ENCODE measurements around the gene KLHL3. TPM values are rescaled to one million over a fixed set of nuclear protein-coding genes. Genes with fewer than 3 reads are reported as not detected.

KLHL3 gene
- total RNA-seq, 1 donor from 2014 or later, result 6.7 TPM

DNA sequence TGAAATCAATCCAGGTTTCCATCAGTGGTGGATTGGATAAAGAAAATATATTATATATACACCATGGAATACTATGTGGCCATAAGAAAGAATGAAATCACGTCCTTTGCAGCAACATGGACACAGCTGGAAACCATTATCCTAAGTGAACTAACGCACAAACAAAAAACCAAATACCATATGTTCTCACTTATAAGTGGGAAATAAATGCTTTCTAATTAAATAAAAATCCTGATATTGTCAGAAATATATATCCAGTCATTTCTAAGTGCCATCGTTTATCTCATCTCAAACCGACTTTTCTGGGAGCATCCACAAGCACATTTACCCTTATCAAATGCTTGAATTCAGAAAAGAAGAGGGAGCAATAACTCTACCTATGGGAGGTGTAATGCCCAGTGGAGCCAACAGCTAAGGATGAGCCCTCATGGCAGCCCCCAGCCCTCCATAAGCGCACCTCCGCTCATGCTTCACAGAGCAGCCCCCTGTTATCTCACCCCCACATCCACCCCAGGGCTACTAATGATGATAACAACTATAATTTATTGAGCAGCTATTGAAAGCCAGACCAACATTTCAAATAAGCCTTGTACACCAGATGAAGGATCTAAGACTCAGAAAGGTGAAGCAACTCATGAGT lies 135.0 kb downstream of the KLHL3 start:
- Histone ChIP-seq H3K27me3 (ENCODE audit: low read depth) (peaks cover 11% of the 10 kb centered on the region), H3K9me3 (no peaks in the 10 kb centered on the region), H3K27ac (no peak overlapping the region), H3K4me1 (no peaks in the 10 kb centered on the region), H3K4me3 (no peak overlapping the region), H3K36me3 (no peaks in the 10 kb centered on the region)
- DNase-seq (no peak), ATAC-seq (no peak)
- intact Hi-C loops (cut with DNase I), result no loop called here
- TF ChIP-seq, protein P1, sequence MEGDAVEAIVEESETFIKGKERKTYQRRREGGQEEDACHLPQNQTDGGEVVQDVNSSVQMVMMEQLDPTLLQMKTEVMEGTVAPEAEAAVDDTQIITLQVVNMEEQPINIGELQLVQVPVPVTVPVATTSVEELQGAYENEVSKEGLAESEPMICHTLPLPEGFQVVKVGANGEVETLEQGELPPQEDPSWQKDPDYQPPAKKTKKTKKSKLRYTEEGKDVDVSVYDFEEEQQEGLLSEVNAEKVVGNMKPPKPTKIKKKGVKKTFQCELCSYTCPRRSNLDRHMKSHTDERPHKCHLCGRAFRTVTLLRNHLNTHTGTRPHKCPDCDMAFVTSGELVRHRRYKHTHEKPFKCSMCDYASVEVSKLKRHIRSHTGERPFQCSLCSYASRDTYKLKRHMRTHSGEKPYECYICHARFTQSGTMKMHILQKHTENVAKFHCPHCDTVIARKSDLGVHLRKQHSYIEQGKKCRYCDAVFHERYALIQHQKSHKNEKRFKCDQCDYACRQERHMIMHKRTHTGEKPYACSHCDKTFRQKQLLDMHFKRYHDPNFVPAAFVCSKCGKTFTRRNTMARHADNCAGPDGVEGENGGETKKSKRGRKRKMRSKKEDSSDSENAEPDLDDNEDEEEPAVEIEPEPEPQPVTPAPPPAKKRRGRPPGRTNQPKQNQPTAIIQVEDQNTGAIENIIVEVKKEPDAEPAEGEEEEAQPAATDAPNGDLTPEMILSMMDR (IDR thresholded peaks at IDR 0.05), result no peak

DNA sequence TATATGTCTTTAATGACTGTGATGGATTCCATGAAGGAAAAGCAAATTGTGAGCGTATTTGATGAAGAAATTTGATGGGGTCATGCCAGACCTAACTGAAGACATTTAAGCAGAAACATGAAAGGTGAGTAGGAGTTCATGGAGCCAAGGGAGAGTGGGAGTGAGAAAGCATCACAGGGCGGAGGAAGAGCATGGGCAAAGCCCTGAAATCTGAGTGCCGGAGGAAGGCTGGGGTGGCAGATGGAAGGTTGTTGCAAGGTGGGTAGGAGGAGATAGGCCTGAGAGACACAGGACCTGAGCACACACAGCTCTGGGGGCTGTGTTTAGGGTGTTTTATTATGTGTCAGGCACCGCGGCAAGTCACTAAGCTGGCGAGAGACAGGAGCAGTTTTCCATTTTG lies 136.4 kb downstream of the KLHL3 start:
- Histone ChIP-seq H3K4me1 (no peaks in the 10 kb centered on the region), H3K36me3 (no peaks in the 10 kb centered on the region), H3K27ac (no peak overlapping the region), H3K27me3 (ENCODE audit: low read depth) (peaks cover 11% of the 10 kb centered on the region), H3K9me3 (no peaks in the 10 kb centered on the region), H3K4me3 (no peak overlapping the region)
- DNase-seq, result no peak
- intact Hi-C loops (cut with DNase I), result no loop called here
- TF ChIP-seq, protein P1 (IDR thresholded peaks at IDR 0.05), result no peak
- ATAC-seq, result no peak

DNA sequence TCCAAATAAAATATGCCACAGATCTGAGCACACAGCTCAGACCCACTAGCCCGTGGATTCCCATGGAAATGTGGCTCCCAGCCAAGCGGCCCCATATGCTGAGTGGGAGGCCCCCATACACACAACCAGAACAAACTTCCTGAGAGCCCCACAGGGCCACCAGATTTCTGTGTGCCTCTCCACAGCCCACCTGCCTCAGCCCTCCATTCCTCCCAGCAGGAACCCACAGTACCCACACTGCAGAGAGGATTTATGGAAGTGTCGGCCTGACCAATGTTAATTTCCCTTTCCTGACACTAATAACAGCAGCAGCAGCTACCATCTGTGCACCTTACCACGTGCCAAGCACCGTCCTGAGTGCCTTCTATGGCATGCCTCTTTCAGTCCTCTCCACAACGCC lies 137.5 kb downstream of the KLHL3 start:
- no peaks in the 10 kb centered on the region for H3K9me3 ChIP-seq
- TF ChIP-seq, protein P1 (IDR thresholded peaks at IDR 0.05), result no peak
- no peak overlapping the region for H3K4me3 ChIP-seq
- no peaks in the 10 kb centered on the region for H3K4me1 ChIP-seq
- H3K27me3 ChIP-seq (ENCODE audit: low read depth), result peaks cover 11% of the 10 kb centered on the region
- ATAC-seq (no peak), DNase-seq (no peak)
- H3K36me3 ChIP-seq, result no peaks in the 10 kb centered on the region
- intact Hi-C loops (cut with DNase I), result no loop called here
- H3K27ac ChIP-seq, result no peak overlapping the region

DNA sequence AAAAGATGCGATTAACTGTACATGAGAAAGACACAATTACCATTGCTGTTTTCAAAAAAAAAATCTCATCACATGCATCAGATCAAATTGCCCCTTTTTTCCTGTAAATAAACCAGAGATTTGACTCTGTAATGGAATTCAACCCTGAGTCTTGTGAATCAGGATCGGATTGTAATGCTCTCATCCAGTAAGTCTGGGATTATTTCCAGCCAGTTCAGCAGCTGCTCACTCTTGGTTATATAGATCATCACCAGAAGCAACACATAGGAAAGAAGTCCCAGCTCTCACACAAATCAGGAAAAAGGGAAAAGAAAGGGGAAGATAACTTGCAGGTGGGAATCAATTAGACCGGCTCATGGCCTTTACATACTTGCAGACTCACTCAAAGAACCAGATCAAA lies 138.9 kb downstream of the KLHL3 start:
- no peaks in the 10 kb centered on the region for H3K36me3 ChIP-seq
- DNase-seq, result no peak
- peaks cover 11% of the 10 kb centered on the region for H3K27me3 ChIP-seq (ENCODE audit: low read depth)
- ATAC-seq, result no peak
- no peak overlapping the region for H3K27ac ChIP-seq
- no peak overlapping the region for H3K4me3 ChIP-seq
- peaks cover 6% of the 10 kb centered on the region for H3K9me3 ChIP-seq
- H3K4me1 ChIP-seq, result no peaks in the 10 kb centered on the region
- intact Hi-C loops (cut with DNase I), result no loop called here
- TF ChIP-seq, protein P1 (IDR thresholded peaks at IDR 0.05), result no peak

DNA sequence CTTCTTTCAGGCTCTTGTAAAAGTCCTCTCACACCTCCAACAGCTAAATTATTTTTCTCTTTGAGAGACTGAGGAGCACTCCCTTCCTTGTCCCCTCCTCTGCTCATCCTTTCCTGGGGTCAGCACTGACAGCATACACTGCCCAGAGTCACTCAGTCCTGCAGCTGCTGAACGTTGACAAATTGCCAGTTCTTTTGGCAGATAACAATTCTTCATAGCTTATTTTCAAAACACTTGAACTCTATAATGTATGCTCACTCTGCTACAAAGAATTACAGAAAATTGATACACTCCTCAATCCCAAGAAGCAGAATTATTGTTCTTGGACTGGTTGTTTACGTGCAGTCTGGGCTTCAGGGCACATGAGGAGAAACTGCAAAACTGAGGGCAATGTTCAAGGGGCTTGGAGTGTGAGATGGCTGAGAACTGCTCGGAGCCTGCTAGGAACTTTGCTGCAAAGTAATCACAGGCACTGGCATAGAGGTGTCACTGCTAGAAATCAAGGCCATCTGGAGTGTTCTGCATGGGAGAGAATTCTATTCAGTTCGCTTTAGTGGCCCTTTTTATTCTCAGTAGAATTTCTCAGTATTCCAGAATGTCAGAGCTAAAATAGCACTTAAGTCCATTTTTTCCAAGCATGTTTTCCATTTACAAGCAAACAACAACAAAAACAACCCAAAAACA lies 140.4 kb downstream of the KLHL3 start:
- Histone ChIP-seq H3K27ac (no peak overlapping the region), H3K27me3 (ENCODE audit: low read depth) (peaks cover 11% of the 10 kb centered on the region), H3K9me3 (peaks cover 10% of the 10 kb centered on the region), H3K4me1 (no peaks in the 10 kb centered on the region), H3K36me3 (no peaks in the 10 kb centered on the region), H3K4me3 (no peak overlapping the region)
- TF ChIP-seq, protein P1 (IDR thresholded peaks at IDR 0.05), result no peak
- ATAC-seq (no peak), DNase-seq (no peak)
- intact Hi-C loops (cut with DNase I), result no loop called here
